DOHH2 (cell line): ENCODE measurements around the gene CACNA1I.
A peak's percentile ranks its signal among the peaks of the same experiment; 100 is the strongest.

Experiments
- H3F3A ChIP-seq: fragments of 200-600 bp; sonication (generic), shearing (Covaris generic); 2 replicates; pipeline ENCODE4 v1.6.0; 2016; ENCODE audit warnings: antibody characterized with exemption, mild to moderate bottlenecking; ENCODE audit not compliant: control insufficient read depth, insufficient read depth
- H3K27ac ChIP-seq: fragments of 200-600 bp; sonication (generic); 2 replicates; pipeline ENCODE4 v1.5.1; 2014; ENCODE audit warnings: low read depth, mild to moderate bottlenecking, low read length, moderate library complexity
- H3K27me3 ChIP-seq: fragments of 200-600 bp; sonication (generic); 2 replicates; pipeline ENCODE4 v1.6.1; 2014; ENCODE audit warnings: mild to moderate bottlenecking, low read length, mixed read lengths; ENCODE audit not compliant: control insufficient read depth
- H3K36me3 ChIP-seq: fragments of 200-600 bp; sonication (generic); 2 replicates; pipeline ENCODE4 v1.6.1; 2014; ENCODE audit warnings: mild to moderate bottlenecking, low read length, moderate library complexity, mixed read lengths; ENCODE audit not compliant: control insufficient read depth
- H3K4me1 ChIP-seq: fragments of 200-600 bp; sonication (generic); 2 replicates; pipeline ENCODE4 v1.6.1; 2014; ENCODE audit warnings: mild to moderate bottlenecking, low read length, mixed read lengths; ENCODE audit not compliant: control insufficient read depth
- H3K4me2 ChIP-seq: fragments of 200-600 bp; sonication (generic); 2 replicates; pipeline ENCODE4 v1.6.0; 2014; ENCODE audit warnings: mild to moderate bottlenecking, low read length, moderate library complexity
- H3K4me3 ChIP-seq: fragments of 200-600 bp; sonication (generic); 2 replicates; pipeline ENCODE4 v1.5.1; 2014; ENCODE audit warnings: mild to moderate bottlenecking, low read length, mixed read lengths
- H3K79me2 ChIP-seq: fragments of 200-600 bp; sonication (generic); 2 replicates; pipeline ENCODE4 v1.6.1; 2014; ENCODE audit warnings: mild to moderate bottlenecking, low read length, mixed read lengths; ENCODE audit not compliant: control insufficient read depth
- H3K9me2 ChIP-seq: fragments of 200-600 bp; sonication (generic); replicated peaks from 2 replicates; pipeline ENCODE4 v1.6.1; 2014; ENCODE audit warnings: mild to moderate bottlenecking, low read length, mixed read lengths; ENCODE audit not compliant: control insufficient read depth
- H3K9me3 ChIP-seq: fragments of 200-600 bp; sonication (generic); 2 replicates; pipeline ENCODE4 v1.6.1; 2014; ENCODE audit warnings: antibody characterized with exemption, low read length, mixed read lengths; ENCODE audit not compliant: control insufficient read depth, insufficient read depth
- H4K20me1 ChIP-seq: fragments of 200-600 bp; sonication (generic); 2 replicates; pipeline ENCODE4 v1.6.0; 2014; ENCODE audit warnings: low read depth, mild to moderate bottlenecking, antibody characterized with exemption, low read length, moderate library complexity; ENCODE audit not compliant: control insufficient read depth, insufficient read depth
- CTCF ChIP-seq: fragments of 200-600 bp; sonication (generic); IDR thresholded peaks from one replicate; pipeline ENCODE4 v1.5.1; 2014; ENCODE audit warnings: antibody characterized with exemption, mild to moderate bottlenecking, low read depth, low read length; ENCODE audit not compliant: poor library complexity, severe bottlenecking
- EZH2phosphoT487 ChIP-seq: fragments of 200-600 bp; sonication (generic); IDR thresholded peaks from 2 replicates; pipeline ENCODE4 v1.6.1; 2017; ENCODE audit warnings: borderline replicate concordance, mild to moderate bottlenecking, antibody characterized with exemption, low read length, moderate library complexity, mixed read lengths

Gene CACNA1I

GRCh38 chr22:39524089-39524752 is 46.3 kb upstream of the CACNA1I start:
- Histone ChIP-seq H3K79me2 (peaks cover 73% of the 10 kb centered on the region), H3K36me3 (peaks cover 87% of the 10 kb centered on the region), H4K20me1 (peaks cover 16% of the 10 kb centered on the region), H3K4me2 (peak overlapping the region; percentile 98), H3F3A (peaks cover 78% of the 10 kb centered on the region), H3K4me1 (peaks cover 74% of the 10 kb centered on the region), H3K4me3 (peak overlapping the region; percentile 39), H3K27me3 (no peaks in the 10 kb centered on the region), H3K27ac (peak overlapping the region; percentile 99), H3K9me3 (no peaks in the 10 kb centered on the region), H3K9me2 (no peaks in the 10 kb centered on the region)
- TF ChIP-seq EZH2phosphoT487 (no peak), CTCF (no peak)

GRCh38 chr22:39524753-39525657 is 45.5 kb upstream of the CACNA1I start:
- Histone ChIP-seq H3K4me3 (peak overlapping the region; percentile 39), H3K9me3 (no peaks in the 10 kb centered on the region), H4K20me1 (peaks cover 16% of the 10 kb centered on the region), H3F3A (peaks cover 84% of the 10 kb centered on the region), H3K36me3 (peaks cover 89% of the 10 kb centered on the region), H3K4me1 (peaks cover 80% of the 10 kb centered on the region), H3K27me3 (no peaks in the 10 kb centered on the region), H3K4me2 (peak overlapping the region; percentile 98), H3K9me2 (no peaks in the 10 kb centered on the region), H3K79me2 (peaks cover 73% of the 10 kb centered on the region), H3K27ac (peak overlapping the region; percentile 99)
- TF ChIP-seq EZH2phosphoT487 = no peak
- TF ChIP-seq CTCF = no peak

- TF ChIP-seq EZH2phosphoT487 = no peak
- TF ChIP-seq CTCF = no peak
Observed at GRCh38 chr22:39525658-39525975, 44.9 kb upstream of the CACNA1I start.

More at GRCh38 chr22:39525658-39525975, 44.9 kb upstream of the CACNA1I start:
- Histone ChIP-seq H3K4me2 (peak overlapping the region; percentile 98), H3K27ac (peak overlapping the region; percentile 99), H3K9me2 (no peaks in the 10 kb centered on the region), H3K27me3 (no peaks in the 10 kb centered on the region), H3F3A (peaks cover 83% of the 10 kb centered on the region), H3K9me3 (no peaks in the 10 kb centered on the region), H3K79me2 (peaks cover 74% of the 10 kb centered on the region), H3K4me3 (peak overlapping the region; percentile 39), H3K36me3 (peaks cover 90% of the 10 kb centered on the region), H3K4me1 (peaks cover 86% of the 10 kb centered on the region), H4K20me1 (peaks cover 16% of the 10 kb centered on the region)
